Right lobe of liver (tissue), 6 donors: ENCODE data around the gene TMEM131. TPM values are rescaled to one million over a fixed set of nuclear protein-coding genes. Genes with fewer than 3 reads are reported as not detected.

ENCODE experiments used
- ATAC-seq, 4 donors: fragments of 200-7000 bp; cut with Tn5 transposase; one replicate each; pipeline ENCODE4 v1.9.1; 2020; ENCODE audit warnings: mild to moderate bottlenecking in 4 of 4, moderate library complexity in 4 of 4
- DNase-seq, 3 donors: peaks; one replicate each; pipeline ENCODE4 v3.0.0-alpha.2; 2020
- H3K27ac ChIP-seq, 3 donors: fragments of 200-600 bp; one replicate each; pipeline ENCODE4 v1.8.0; 2022
- H3K27me3 ChIP-seq, 2 donors: fragments of 200-600 bp; one replicate each; pipeline ENCODE4 v1.8.0; 2022
- H3K36me3 ChIP-seq, 4 donors: fragments of 200-600 bp; sonication (generic) in 1 of 4; one replicate each; pipeline versions ENCODE4 v1.5.1 to v1.8.0; 2017 to 2022; ENCODE audit warnings: control low read depth in 1 of 4
- H3K4me1 ChIP-seq, 4 donors: fragments of 200-600 bp; sonication (generic) in 1 of 4; one replicate each; pipeline versions ENCODE4 v1.5.1 to v1.8.0; 2017 to 2022; ENCODE audit warnings: control low read depth in 1 of 4
- H3K4me3 ChIP-seq, 3 donors: fragments of 200-600 bp; one replicate each; pipeline ENCODE4 v1.8.0; 2022
- H3K9me3 ChIP-seq, 4 donors: fragments of 200-600 bp; sonication (generic) in 1 of 4; one replicate each; pipeline versions ENCODE4 v1.5.1 to v1.8.0; 2017 to 2022; ENCODE audit warnings: control low read depth in 1 of 4
- CTCF ChIP-seq, 4 donors: fragments of 200-600 bp in 3 of 4; fragments of 450-650 bp in 1 of 4; IDR thresholded peaks; one replicate each; pipeline versions ENCODE4 v1.5.1 to v1.8.0; 2016 to 2022; ENCODE audit warnings: antibody characterized with exemption in 4 of 4, mild to moderate bottlenecking in 2 of 4
- POLR2A ChIP-seq: fragments of 450-650 bp; IDR thresholded peaks from one replicate; pipeline ENCODE4 v1.6.1; 2017; ENCODE audit warnings: antibody characterized with exemption, mild to moderate bottlenecking
- WGBS: methylation state at CpG from one replicate; pipeline ENCODE4 v1.1.6; 2018; ENCODE audit warnings: low coverage, low lambda C conversion rate; ENCODE audit not compliant: insufficient coverage; ENCODE audit errors: missing lambda C conversion rate; 5-methylcytosine and 5-hydroxymethylcytosine counted together
- intact Hi-C, 2 donors: fragments of 100-400 bp; cut with DNase I; formaldehyde crosslinking; loops; one replicate each; pipeline versions ENCODE4 v1.11.2 to v1.14.1; 2022
- total RNA-seq, 6 experiments: library from RNA; depleted of rRNA in 2 of 6; stranded (reverse); fragments of >200 nt in 2 of 6; fragmentation: NEBNext Ultra II Directional in 3 of 6; extraction: Animal tissue kit (Norgen Biotek cat#: 25700) in 3 of 6; gene quantifications; one replicate each; pipeline versions ENCODE4 v1.1.0 to v1.2.4, GENCODE V29; 2016 to 2023
- donor health status: DM: no; HTN: yes; CAD: no.
- donor health status: DM: no; HTN: no; CAD: no.
- donor health status: DM: no; HTN: no; CAD: no.
- donor health status: DM: no; HTN: yes; CAD: no.
- donor health status: DM: no; HTN: yes; CAD: no.

TMEM131 gene
- total RNA-seq, 6 experiments from 2014 or later = 14.8 to 34.0 (median 17.8) TPM

GRCh38 chr2:97992836-97993825, 2.6 kb downstream of the TMEM131 start:
- Histone ChIP-seq H3K36me3 (no peaks in the 10 kb centered on the region), H3K9me3 (no peaks in the 10 kb centered on the region), H3K4me3 (no peak overlapping the region), H3K27ac (no peak overlapping the region), H3K27me3 (no peaks in the 10 kb centered on the region), H3K4me1 (peaks cover 0 to 23% (median 12%) of the 10 kb centered on the region in 4 donors)
- 66% methylated on average over 3 of the region's 3 CpGs for WGBS
- ATAC-seq = no peak
- intact Hi-C loops = no loop called here
- no peak for TF ChIP-seq CTCF (IDR thresholded peaks at IDR 0.05)
- no peak for TF ChIP-seq POLR2A
- no peak for DNase-seq

GRCh38 chr2:97991081-97991856, 4.5 kb downstream of the TMEM131 start:
- ATAC-seq (no peak), DNase-seq (no peak)
- no peak overlapping the region for H3K4me3 ChIP-seq
- no peaks in the 10 kb centered on the region for H3K36me3 ChIP-seq
- intact Hi-C loops = no loop called here
- H3K27ac ChIP-seq = no peak overlapping the region
- TF ChIP-seq POLR2A (no peak), CTCF (IDR thresholded peaks at IDR 0.05) (no peak)
- WGBS = 88% methylated on average over 4 of the region's 7 CpGs
- H3K27me3 ChIP-seq = no peaks in the 10 kb centered on the region
- H3K4me1 ChIP-seq = peaks cover 0 to 23% (median 12%) of the 10 kb centered on the region in 4 donors
- no peaks in the 10 kb centered on the region for H3K9me3 ChIP-seq

- peaks cover 0 to 21% (median 10%) of the 10 kb centered on the region in 4 donors for H3K4me1 ChIP-seq
- no peak overlapping the region for H3K4me3 ChIP-seq
- no peaks in the 10 kb centered on the region for H3K27me3 ChIP-seq
- H3K27ac ChIP-seq = no peak overlapping the region
- no peaks in the 10 kb centered on the region for H3K36me3 ChIP-seq
- TF ChIP-seq POLR2A (no peak), CTCF (IDR thresholded peaks at IDR 0.05) (no peak)
- intact Hi-C loops = no loop called here
- no peak for DNase-seq
- no peak for ATAC-seq
- H3K9me3 ChIP-seq = no peaks in the 10 kb centered on the region
- WGBS = 57% methylated on average over 2 of the region's 2 CpGs
Measured at GRCh38 chr2:97988722-97989121, 7.0 kb downstream of the TMEM131 start.

- Histone ChIP-seq H3K9me3 (no peaks in the 10 kb centered on the region), H3K4me1 (peaks cover 0 to 10% (median 4%) of the 10 kb centered on the region in 4 donors), H3K27me3 (no peaks in the 10 kb centered on the region), H3K36me3 (no peaks in the 10 kb centered on the region), H3K4me3 (no peak overlapping the region), H3K27ac (no peak overlapping the region)
- TF ChIP-seq POLR2A = no peak
- no peak for TF ChIP-seq CTCF (IDR thresholded peaks at IDR 0.05)
- intact Hi-C loops = no loop called here
- 93% methylated on average over 2 of the region's 2 CpGs for WGBS
- DNase-seq = no peak
- ATAC-seq = no peak
Measured at GRCh38 chr2:97985998-97986397, 9.8 kb downstream of the TMEM131 start.
